K562 (cell line): ENCODE measurements around the gene AIDA. TPM values are rescaled to one million over a fixed set of nuclear protein-coding genes. Genes with fewer than 3 reads are reported as not detected.

Experiments used
- CBX8 ChIP-seq: fragments of 200-600 bp; sonication (generic); IDR thresholded peaks from 2 replicates; pipeline ENCODE4 v1.6.1; 2012; ENCODE audit warnings: borderline replicate concordance, mixed run types, low read depth, mild to moderate bottlenecking, moderate library complexity, mixed read lengths, low read length, control low read depth, inconsistent platforms; ENCODE audit not compliant: poor library complexity, severe bottlenecking; ENCODE audit errors: extremely low read depth
- CHD2 ChIP-seq: IDR thresholded peaks from 2 replicates; pipeline ENCODE4 v1.6.1; 2011; ENCODE audit warnings: low read depth, low read length
- KAT8 ChIP-seq: fragments of 450-650 bp; IDR thresholded peaks from 2 replicates; pipeline ENCODE4 v1.6.1; 2016; ENCODE audit warnings: low read depth, mild to moderate bottlenecking
- NKRF ChIP-seq: fragments of 450-650 bp; IDR thresholded peaks from 2 replicates; pipeline ENCODE4 v1.6.1; 2016; ENCODE audit warnings: borderline replicate concordance
- NR4A1 ChIP-seq, 2 experiments: fragments of 250-450 bp in 1 of 2; fragments of 450-650 bp in 1 of 2; sonication (Bioruptor Pico) in 1 of 2; IDR thresholded peaks; 2 replicates each; pipeline versions ENCODE4 v1.4.0 to v1.6.1; 2016 to 2020; ENCODE audit warnings: mild to moderate bottlenecking in 2 of 2, missing compliant biosample characterization in 1 of 2, missing genetic modification characterization in 1 of 2, moderate library complexity in 1 of 2
- POLR2B ChIP-seq: fragments of 450-650 bp; IDR thresholded peaks from 2 replicates; pipeline ENCODE4 v1.6.1; 2018; ENCODE audit warnings: low read depth; ENCODE audit not compliant: partially characterized antibody
- RNF219 ChIP-seq: fragments of 250-450 bp; sonication (Bioruptor Pico); IDR thresholded peaks from 2 replicates; pipeline ENCODE4 v1.5.0; 2022; ENCODE audit warnings: mild to moderate bottlenecking
- SMARCA4 ChIP-seq: fragments of 450-650 bp; IDR thresholded peaks from 2 replicates; pipeline ENCODE4 v1.6.1; 2016
- THRAP3 ChIP-seq: fragments of 450-650 bp; IDR thresholded peaks from 2 replicates; pipeline ENCODE4 v1.6.1; 2016; ENCODE audit warnings: mild to moderate bottlenecking, inconsistent platforms, borderline replicate concordance
- XRCC4 ChIP-seq: IDR thresholded peaks from one replicate; pipeline ENCODE4 v1.6.1; 2011; ENCODE audit not compliant: insufficient read depth, insufficient read length; ENCODE audit errors: extremely low read depth
- ZBTB8A ChIP-seq: fragments of 450-650 bp; IDR thresholded peaks from 2 replicates; pipeline ENCODE4 v1.6.1; 2018; ENCODE audit warnings: mild to moderate bottlenecking, moderate library complexity; ENCODE audit not compliant: partially characterized antibody
- ZNF57 ChIP-seq: fragments of 450-650 bp; formaldehyde crosslinking; IDR thresholded peaks from 2 replicates; pipeline ENCODE4 v1.4.0; 2020; ENCODE audit warnings: mild to moderate bottlenecking, moderate library complexity
- polyA plus RNA-seq, 8 experiments: library from polyadenylated mRNA; depleted of rRNA in 4 of 8; stranded (reverse) in 5 of 8; unstranded in 3 of 8; fragments of >200 nt; fragmentation: Nextera tagmentation in 2 of 8; fragmentation: Illumina TruSeq in 1 of 8; extraction: Ambion mirVana in 2 of 8; extraction: Trizol in 1 of 8; gene quantifications; 2 replicates each; pipeline versions ENCODE4 v1.2.1 to v1.2.3, GENCODE V29; 2011 to 2014; ENCODE audit warnings: inconsistent platforms in 1 of 8, missing spikeins in 1 of 8
- total RNA-seq, 7 experiments: library from RNA; depleted of rRNA in 6 of 7; stranded (reverse); fragments of >200 nt in 6 of 7; fragmentation: Illumina TruSeq in 2 of 7; extraction: Trizol in 2 of 7; gene quantifications; 2 replicates each; pipeline versions ENCODE4 v1.2.1 to v1.2.3, GENCODE V29; 2011 to 2021; ENCODE audit warnings: low replicate concordance in 1 of 7
- TF ChIP-seq, protein P1 (sequence below): sonication (generic); formaldehyde crosslinking; IDR thresholded peaks from 2 replicates; pipeline ENCODE4 v1.8.0; 2023; ENCODE audit warnings: missing genetic modification reagents, mild to moderate bottlenecking, borderline replicate concordance
- TF ChIP-seq, protein P2 (sequence below): sonication (generic); formaldehyde crosslinking; IDR thresholded peaks from 2 replicates; pipeline ENCODE4 v1.5.0; 2020; ENCODE audit warnings: missing genetic modification reagents

Gene AIDA
- total and polyA plus RNA-seq, 9 of the 15 experiments (the other 6 are each of a cell fraction or from before 2014, with no cell fraction given): 18.2 to 77.9 (median 24.9) TPM

- TF ChIP-seq ZNF57 (CRISPR knock-in tag): no peak
- TF ChIP-seq ZBTB8A: no peak
- TF ChIP-seq NKRF: peak; percentile 66; the same call in 1 of the 2 replicates
- no peak for TF ChIP-seq THRAP3
- TF ChIP-seq NR4A1 (CRISPR knock-in tag; IDR thresholded peaks at IDR 0.05): peak; percentile 80; the same call in 1 of the 2 replicates
- peak; percentile 93 for TF ChIP-seq NR4A1 (tag; IDR thresholded peaks at IDR 0.05)
- TF ChIP-seq XRCC4: no peak
- no peak for TF ChIP-seq CHD2
- TF ChIP-seq, protein P1, sequence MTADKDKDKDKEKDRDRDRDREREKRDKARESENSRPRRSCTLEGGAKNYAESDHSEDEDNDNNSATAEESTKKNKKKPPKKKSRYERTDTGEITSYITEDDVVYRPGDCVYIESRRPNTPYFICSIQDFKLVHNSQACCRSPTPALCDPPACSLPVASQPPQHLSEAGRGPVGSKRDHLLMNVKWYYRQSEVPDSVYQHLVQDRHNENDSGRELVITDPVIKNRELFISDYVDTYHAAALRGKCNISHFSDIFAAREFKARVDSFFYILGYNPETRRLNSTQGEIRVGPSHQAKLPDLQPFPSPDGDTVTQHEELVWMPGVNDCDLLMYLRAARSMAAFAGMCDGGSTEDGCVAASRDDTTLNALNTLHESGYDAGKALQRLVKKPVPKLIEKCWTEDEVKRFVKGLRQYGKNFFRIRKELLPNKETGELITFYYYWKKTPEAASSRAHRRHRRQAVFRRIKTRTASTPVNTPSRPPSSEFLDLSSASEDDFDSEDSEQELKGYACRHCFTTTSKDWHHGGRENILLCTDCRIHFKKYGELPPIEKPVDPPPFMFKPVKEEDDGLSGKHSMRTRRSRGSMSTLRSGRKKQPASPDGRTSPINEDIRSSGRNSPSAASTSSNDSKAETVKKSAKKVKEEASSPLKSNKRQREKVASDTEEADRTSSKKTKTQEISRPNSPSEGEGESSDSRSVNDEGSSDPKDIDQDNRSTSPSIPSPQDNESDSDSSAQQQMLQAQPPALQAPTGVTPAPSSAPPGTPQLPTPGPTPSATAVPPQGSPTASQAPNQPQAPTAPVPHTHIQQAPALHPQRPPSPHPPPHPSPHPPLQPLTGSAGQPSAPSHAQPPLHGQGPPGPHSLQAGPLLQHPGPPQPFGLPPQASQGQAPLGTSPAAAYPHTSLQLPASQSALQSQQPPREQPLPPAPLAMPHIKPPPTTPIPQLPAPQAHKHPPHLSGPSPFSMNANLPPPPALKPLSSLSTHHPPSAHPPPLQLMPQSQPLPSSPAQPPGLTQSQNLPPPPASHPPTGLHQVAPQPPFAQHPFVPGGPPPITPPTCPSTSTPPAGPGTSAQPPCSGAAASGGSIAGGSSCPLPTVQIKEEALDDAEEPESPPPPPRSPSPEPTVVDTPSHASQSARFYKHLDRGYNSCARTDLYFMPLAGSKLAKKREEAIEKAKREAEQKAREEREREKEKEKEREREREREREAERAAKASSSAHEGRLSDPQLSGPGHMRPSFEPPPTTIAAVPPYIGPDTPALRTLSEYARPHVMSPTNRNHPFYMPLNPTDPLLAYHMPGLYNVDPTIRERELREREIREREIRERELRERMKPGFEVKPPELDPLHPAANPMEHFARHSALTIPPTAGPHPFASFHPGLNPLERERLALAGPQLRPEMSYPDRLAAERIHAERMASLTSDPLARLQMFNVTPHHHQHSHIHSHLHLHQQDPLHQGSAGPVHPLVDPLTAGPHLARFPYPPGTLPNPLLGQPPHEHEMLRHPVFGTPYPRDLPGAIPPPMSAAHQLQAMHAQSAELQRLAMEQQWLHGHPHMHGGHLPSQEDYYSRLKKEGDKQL (CRISPR knock-in tag): no peak; the same call in 1 of the 2 replicates
- peak; percentile 15 for TF ChIP-seq POLR2B
- TF ChIP-seq, protein P2, sequence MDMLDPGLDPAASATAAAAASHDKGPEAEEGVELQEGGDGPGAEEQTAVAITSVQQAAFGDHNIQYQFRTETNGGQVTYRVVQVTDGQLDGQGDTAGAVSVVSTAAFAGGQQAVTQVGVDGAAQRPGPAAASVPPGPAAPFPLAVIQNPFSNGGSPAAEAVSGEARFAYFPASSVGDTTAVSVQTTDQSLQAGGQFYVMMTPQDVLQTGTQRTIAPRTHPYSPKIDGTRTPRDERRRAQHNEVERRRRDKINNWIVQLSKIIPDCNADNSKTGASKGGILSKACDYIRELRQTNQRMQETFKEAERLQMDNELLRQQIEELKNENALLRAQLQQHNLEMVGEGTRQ: peak; percentile 99
- no peak for TF ChIP-seq RNF219 (CRISPR knock-in tag)
- no peak for TF ChIP-seq CBX8
- TF ChIP-seq KAT8: no peak
- no peak for TF ChIP-seq SMARCA4
Measured at GRCh38 chr1:222712253-222713090, at the start of gene AIDA, which contains the start of gene BROX (continued).
